Iris pigment epithelial cell (primary cell): Measurements from ENCODE around the gene SLC7A10.
"Not testable (repeated sequence)": the region's sequence is repeated elsewhere in the genome, so short reads cannot be mapped to it uniquely, and the experiment has no call there.

Experiments
- DNase-seq: peaks from one replicate; pipeline ENCODE4 v3.0.0-alpha.2; 2011; ENCODE audit warnings: low read depth

SLC7A10 gene

DNA sequence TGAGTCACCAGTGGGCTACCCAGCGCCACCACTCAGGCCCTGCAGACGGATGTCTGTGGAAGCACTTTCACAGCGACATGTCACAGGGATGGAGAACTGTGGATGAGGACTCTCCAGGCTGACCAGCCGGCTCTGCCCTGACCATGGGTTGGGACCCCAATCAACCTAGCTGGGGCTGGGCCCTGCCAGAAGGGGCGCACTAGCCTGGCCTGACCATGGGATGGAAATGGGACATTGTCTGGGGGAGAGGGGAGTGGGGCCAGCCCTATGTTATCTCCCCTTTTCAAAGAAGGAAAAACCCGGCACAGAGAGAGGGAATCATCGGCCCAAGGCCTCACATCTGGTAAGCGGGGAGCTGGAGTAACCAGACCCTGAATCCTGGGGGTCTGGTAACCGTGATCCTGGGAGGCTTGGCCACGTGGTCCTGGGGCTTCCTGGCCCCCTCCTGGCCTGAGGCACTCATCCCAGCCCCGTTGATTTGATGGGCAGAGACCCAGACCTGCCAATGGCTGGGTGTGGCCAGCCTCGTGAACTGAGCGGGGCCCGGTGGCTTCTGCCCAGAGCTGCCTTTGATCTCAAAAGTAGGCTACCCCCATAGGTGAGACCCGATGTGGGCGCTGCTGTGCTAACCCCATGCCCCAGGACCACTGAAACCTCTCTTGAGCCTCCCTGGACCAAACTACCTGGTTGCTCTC is 11.2 kb upstream of the SLC7A10 start:
- no peak for DNase-seq

DNA sequence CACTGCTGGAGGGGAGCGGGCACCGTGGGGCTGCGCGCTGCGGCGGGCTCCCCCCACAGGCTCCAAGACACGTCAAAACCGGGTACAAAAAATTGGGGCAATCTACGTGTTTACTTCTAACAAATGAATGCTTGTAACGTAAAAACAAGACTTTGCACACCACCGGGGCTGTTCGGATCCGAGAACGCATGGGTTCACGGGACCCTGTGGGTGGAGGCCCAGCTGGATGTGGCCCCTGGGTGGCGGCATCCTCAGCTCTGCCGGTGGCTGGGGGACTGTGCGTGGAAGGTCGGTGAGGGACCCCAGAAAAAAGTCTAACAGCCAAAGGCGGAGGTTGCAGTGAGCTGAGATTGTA is 10.3 kb upstream of the SLC7A10 start:
- DNase-seq: no peak

DNA sequence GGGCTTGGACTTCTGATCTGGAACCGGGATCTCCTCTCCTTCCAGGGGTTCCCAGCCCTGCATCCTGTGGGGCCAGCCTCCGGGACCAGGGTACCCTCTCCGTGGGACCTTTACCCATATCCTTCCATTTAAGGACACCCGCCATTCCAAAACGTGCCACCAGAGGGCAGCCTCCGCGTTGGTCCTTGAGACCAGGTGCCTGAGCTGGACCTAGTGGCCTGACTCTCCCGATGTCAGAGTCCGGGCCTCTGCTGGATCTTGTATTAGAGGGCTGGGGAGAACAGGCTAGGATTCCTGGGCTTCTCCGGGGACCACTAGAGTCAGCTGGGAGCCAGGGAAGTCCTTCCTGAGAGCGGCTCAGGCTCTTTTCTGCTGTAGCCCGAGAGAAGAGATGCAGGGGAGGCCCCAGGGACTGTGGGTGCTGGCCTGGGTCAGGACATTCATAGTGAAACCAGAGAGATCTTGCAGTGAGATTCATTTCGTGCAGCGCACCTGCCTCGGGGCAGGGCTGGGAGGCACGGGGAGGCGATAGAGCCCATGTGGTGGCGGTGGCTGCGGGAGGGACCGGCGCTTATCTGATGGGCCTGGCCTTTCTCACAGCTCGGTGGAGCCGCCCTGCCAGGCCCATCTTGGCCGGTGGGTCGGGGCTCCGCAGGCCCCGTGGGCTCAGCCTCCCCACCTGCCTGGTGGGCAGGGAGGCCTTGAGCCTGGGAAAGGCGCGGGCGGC is 9.8 kb upstream of the SLC7A10 start:
- DNase-seq: peak; percentile 48

DNA sequence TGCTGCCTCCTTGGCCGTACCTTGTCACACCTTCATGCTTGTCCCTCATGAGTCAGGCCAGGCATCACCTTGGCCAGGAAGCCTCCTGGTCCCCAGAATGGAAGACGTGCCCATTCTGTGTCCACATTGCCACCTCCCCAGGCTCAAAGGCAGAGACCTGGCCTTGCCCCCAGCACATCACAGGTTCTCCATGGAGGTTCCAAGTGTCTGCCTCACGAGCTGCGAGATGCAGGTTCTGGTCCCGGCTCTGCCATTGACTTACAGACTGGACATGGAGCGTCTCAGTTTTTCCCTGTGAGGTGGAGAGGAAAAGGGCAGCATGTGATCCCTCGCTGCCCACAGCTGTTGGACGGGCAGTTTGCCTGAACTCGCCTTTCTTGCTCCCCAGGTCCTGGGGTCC is 9.1 kb upstream of the SLC7A10 start:
- DNase-seq: no peak

DNA sequence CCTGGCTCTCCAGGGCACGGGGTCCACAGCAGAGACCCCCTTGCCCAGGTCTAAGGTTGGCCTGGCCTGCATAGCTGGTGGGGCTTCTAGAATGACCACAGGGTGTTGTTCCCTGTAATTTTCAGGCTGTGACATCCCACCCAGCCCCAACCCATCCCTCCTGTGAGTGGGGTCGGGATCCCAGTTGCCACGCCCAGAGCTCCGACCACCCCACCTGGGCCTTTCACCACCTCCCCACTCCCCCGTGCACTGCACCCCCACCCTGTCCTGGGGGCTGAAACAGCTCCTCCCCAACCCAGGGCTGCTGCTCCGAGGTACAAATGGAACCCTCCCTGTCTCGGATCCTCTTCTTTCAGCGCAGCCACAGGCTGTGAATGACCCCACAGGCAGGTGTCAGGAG is 8.4 kb upstream of the SLC7A10 start:
- no peak for DNase-seq

DNA sequence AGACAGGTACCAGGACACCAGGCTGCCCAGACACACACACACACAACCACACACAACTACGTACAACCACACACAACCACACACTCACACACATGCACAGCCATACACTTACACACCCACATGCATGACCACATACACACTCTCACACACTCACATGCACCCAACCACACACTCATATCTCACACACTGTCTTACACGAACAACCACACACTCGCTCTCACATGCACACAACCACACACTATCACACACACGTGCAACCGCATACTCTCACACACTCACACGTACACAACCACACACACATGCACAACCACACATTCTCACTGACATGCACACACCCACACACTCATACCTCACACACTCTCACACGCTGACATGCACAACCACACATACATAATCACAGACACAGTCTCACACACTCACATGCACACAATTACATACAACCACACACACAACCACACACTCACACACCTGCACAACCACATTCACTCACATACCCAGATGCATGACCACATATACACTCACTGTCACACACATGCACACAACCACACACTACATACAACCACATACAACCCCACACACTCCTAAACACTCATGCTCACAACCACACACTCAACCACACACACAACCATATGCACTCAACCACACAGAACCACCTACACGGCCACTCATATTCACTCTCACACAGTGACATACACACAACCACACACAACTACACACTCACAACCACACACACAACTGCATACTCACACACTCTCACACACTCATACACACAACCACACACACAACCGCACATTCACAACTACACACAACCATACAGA is 7.6 kb upstream of the SLC7A10 start:
- no peak for DNase-seq

DNA sequence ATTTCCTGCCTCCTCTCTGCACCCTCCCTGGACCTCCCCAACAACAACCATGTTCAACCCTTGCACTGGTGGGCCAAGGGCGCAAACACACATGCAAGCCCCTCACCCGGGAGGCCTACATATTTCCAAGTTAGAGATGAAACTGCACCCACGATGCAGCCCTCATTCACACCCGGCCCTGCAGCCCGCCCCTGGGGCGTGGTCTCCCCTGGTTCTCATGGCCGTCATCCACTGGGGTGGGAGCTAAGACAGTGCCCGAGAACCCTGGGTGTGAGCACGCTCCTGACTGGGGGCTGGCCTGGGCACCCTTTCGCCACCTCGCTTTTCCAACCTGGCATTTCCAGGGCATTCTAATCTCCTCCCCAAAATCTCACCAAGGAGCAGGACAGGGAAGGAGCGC is 7.0 kb upstream of the SLC7A10 start:
- DNase-seq: no peak

DNA sequence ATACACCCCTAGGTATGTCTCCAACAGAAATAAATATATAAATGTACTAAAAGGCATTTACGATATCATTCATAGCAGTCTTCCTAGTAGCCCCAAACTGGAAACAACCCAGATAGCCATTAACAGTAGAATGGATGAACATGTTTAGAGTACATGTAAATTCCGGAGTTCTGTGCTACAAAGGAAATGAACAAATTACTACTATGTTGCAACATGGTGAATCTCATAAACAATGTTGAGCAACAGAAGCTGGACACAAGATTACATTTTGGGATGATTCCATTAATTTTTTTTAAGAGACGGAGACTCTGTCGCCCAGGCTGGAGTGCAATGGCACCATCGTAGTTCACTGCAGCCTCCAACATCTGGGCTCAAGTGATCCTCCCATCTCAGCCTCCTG is 5.9 kb upstream of the SLC7A10 start:
- DNase-seq: peak; percentile 74

DNA sequence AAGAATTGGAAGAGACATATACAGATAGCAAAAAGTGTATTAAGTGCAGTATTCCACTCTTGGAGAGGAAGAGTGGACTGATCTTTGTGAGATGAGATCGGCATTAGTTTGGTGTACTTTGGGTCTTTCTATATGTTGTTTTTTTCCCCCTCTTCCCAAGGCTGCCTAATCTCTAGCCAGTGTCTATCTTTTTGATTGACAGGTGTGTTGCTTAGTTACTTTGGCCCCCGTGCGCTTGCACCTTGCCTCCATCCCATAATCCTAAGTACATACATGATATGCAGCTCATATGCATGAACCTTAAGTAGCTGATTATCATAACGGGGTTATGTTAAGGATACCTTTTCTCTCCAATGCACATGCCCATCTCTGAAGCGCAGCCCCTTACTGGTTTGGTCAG is 4.3 kb upstream of the SLC7A10 start:
- no peak for DNase-seq

DNA sequence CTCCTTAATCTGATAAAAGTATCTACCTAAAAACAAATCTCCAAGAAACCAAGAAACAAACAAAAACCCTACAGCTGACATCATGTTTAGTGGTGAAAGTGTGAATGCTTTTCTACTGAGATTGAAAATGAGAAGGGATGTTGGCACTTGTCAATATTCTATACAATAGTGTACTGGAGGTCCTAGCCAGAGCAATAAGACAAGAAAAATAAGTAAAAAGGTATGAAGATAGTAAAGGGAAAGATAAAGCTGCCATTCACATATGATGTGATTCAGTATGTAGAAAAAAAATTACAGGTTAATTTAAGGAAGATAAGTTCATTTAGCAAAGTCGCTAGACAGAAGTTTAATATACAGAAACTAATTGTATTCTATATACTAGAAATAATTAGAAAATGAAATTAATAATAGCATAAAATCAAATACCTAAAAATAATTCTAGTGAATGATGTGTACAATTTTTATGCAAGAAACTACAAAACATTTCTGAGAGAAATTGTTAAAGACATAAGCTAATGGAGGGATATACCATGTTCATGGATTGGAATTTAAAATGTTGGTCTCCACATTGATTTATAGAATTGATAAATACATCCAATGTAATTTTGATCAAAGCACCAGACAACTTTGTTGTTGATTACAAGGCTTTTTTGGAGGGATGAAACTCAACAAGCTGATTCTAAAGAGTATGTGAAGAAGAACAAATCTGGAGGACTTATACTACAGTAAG is 2.4 kb upstream of the SLC7A10 start:
- DNase-seq: no peak

DNA sequence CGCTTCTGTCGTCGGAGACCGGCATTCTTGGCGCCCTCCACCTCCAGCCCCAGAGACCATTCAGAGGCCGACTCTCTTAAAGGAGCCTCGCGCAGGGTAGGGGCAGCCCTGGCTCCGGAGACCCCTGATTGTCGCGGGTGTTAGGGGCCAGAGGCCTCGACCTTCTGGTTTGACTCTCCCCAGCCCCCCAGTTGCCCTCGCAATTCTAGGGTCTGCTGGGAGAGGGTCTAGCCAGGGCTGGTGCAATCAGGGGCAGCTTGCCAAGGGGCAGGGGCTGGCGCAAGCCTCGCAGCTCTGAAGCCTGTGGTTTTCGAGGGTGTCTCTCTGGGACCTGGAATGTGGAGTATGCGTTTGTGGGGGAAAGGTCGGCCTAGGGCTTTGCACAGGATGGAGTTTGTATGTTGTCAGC is 1.6 kb upstream of the SLC7A10 start:
- DNase-seq: peak; percentile 90

DNA sequence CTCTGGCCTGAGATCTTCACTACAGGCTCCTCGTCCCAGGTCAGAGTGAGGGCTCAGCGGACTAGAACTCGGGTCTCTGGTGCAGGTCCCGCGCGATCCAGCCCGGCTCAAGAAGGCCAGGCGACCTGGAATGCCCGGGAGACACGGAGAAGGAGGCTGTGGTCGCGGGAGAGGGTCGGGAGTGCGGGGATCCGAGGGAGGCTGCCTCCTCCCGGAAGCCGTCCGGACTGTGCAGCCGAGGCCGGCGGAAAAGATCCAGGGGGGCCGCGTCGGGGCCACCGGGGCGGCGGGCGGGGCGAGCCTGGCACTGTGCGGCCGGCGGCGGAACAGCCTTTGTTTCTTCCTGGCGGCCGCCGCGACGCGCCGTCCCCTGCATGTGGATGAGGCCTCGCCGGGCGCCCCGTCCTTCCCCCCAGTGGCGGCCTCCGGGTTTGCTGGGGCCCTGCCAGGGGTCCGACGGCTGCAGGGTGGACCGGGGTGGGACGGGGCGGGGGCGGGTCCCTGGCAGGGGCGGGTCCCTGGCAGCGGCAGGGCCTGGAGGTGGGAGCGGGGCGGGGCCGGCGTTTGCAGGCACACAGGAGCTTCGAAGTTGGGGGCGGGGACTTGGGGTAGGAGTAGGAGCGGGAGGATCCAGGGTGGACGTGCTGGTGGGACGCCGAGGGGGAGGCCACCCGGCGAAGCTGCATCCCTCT is 1.0 kb upstream of the SLC7A10 start:
- peak; percentile 64 for DNase-seq

DNA sequence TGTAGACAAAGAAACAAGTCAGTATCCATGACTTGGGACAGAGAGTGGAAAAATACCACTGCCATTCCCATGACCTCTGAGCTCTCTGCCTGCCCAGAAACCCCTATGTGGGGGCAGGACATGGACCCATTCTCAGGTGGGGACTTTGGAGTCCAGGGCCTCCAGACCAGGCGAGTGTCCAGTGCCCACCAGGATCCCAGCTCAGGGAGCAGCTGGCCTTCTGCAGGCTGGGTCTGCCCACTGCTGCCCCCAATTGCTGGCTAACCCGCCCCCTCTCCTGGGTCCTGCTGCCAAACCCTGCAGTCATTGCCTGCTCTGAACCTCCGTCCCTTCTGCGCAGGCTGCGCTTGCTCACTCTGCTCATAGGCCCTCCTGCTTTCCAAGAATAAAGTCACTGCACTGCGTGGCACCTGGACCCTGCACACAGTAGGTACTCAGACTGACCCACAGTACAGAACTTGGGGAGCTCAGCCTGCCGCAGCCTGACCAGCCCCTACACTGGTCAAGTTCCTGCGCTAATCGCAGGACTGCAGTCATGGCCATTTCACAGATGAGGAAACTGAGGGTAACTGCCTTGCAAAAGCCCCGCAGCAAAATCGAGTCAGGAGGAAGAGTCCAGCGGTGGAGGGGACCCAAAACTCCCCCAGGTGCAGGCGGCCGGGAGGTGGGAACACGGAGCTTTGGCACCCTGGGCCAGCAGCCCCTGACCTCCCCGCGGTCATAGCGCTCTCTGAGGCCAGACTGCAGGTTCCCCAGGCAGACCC is 774 bp downstream of the SLC7A10 start:
- DNase-seq: no peak

DNA sequence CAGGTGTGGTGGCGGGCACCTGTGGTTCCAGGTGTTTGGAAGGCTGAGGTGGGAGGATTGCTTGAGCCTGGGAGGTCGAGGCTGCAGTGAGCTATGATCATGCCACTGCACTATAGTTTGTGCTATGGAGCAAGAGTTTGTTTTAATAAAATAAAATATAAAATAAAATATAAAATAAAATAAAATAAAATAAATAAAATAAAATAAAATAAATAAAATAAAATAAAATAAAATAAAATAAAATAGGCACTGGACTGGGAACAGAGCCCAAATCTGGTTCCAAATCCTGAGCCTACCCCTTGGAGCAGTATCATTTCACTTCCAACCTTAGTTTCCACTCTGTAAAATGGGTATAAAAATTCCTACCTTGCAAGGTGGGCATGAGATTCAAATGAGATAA is 3.4 kb downstream of the SLC7A10 start:
- DNase-seq: not testable (repeated sequence)

DNA sequence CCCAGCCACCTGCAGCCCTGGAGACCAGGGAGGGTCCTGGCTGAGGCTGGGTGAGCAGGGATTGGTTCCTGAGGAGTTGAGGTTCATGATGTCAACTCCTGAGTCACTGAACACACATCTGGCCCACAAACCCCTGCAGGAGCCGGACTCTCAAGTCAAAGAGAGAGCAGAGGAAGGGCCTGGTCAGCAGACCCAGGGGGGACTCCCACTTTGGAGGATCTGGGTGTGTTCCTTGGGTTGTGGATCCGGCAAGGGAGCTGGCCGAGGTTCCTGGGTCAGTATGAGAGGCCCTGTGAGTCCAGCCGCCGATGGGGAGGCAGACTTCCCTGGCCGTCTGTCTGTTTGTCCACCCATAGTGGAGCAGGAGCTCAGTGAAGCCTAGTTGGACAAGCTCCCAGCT is 4.0 kb downstream of the SLC7A10 start:
- DNase-seq: peak; percentile 23

DNA sequence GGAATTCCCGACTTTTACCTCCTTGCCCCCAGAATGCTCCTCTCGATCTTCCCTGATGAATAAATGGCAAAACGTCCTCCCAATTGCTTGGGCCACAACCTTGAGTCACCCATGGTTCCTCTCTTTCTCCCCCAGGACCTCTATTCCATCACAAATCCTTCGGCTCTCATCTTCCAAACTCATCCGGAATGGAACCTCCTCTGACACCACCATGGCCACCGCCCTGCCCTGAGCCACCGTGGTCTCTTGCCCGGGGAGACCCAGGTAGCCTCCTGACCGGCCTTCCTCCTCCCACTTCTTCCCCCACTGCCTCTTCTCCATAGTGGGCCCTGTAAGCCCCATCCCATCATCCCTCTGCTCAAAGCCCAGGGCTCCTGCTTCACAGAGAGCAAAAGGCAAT is 4.9 kb downstream of the SLC7A10 start:
- no peak for DNase-seq

DNA sequence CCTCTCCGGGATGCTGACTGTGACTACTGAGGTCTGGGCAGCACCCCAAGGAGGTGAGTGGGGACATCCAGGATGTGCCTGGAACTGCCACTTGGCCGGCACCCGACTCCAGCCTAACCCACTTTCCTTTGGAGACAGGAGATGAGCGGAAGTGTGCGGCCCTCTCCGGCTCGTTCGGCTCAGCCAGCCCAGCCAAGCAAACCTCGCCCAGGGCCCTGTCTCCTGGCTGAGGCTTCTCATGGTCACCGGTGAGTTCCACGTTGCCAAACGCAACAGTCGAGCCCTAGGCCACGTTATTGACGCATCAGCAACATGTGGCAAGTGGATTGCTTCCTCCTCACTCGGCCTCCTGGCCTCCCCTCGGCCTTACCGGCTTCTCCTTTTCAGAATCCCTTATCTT is 5.5 kb downstream of the SLC7A10 start:
- no peak for DNase-seq

DNA sequence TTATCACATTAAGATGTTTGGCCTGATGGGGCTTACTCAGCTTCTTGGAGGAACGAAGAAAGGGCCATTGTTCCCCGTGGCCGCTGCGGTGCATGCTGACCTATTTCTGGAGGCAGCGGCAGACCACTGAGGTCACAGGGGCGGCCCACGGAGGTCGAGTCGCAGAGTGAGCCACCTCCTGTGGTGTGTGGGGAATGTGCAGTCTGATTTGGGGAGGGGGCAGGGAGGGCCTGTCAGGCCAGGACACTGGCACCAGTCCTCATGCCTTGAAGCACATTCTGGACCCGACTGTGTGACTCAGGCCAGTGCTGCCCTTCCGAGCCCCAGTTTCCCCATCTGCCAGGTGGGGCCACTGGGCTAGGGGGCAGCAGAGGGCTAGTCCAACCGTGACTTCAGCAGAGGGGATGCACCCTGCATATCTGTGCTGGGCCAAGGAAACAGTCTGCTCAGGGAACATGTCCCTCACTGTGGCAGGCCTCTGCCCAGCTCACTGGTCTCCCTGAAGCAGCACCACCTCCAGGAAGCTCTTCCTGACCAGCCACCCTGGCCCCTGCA is 6.3 kb downstream of the SLC7A10 start:
- DNase-seq: peak; percentile 21

DNA sequence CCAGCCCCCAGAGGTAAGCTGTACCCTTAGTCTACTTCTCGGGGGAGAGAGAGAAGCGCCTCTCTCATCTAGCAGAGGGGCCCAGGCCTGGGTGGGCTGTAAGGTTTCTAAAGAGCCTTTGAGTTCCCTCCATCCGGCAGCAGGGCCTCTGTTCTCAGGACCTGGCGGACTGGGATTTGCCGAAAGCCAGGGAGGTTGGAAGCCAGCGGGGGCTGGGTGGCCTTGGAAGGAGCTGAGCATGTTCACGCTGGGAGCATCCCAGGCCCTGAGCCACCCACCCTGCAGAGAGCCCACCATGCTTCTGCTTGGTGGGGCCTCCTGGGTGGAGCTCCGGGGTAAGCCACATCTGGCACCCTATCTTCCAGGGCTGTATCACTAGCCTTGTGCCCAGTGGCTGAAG is 7.8 kb downstream of the SLC7A10 start:
- DNase-seq: no peak

DNA sequence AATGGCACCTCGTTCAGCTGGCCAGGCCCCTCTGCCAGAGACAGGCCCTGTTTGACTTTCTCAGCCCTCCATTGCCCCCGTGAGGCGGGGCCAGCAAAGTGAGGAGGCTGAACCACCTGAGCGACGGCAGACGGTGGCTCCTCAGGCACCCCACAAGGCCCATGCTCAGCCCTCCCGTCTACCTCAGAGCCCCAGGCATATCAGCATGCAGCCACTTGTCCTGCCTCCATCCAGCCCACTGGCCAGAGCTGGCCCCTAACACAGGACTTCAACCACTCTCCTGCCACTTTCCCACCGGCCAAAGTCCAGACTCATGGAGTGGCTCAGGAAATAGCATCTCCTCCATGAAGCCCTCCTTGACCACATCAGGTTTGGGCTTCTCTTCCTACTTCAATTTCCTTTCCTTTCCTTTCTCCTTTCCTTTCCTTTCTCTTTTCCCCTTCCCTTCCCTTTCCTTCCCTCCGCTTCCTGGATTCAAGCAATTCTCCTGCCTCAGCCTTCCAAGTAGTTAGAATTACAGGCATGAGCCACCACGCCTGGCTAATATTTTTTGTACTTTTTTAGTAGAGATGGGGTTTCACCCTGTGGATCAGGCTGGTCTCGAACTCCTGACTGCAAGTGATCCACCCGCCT is 9.3 kb downstream of the SLC7A10 start:
- no peak for DNase-seq
